Measurements from ENCODE around the gene ERGIC3. TPM values are rescaled to one million over a fixed set of nuclear protein-coding genes. Genes with fewer than 3 reads are reported as not detected.
A peak's percentile ranks its signal among the peaks of the same experiment; 100 is the strongest.

The ERGIC3 gene
- total RNA-seq, 4 donors from 2014 or later = 125 to 184 (median 133) TPM

DNA sequence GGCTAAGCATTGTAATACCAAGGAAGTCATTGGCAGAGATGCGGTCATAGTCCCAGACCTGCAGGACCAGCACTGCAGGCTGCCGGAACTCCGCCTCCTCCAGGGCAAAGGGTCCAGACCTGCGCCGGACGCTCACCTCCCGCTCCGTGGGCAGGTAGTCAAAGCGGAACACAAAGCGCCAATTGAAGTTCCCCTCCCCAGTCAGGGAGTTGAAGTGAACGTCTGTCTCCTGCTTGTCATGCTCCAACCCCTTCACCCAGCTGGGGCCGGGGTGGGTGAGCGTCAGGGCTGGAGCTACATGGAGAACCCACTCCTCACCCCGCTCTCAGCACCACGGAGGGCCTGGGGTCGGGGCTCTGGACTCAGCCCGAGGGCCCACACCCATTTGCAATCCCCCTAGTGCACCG is 18.2 kb downstream of the ERGIC3 start:
- WGBS = 80% methylated on average over 9 of the region's 18 CpGs
- no peak for DNase-seq (ENCODE audit: extremely low spot score)

DNA sequence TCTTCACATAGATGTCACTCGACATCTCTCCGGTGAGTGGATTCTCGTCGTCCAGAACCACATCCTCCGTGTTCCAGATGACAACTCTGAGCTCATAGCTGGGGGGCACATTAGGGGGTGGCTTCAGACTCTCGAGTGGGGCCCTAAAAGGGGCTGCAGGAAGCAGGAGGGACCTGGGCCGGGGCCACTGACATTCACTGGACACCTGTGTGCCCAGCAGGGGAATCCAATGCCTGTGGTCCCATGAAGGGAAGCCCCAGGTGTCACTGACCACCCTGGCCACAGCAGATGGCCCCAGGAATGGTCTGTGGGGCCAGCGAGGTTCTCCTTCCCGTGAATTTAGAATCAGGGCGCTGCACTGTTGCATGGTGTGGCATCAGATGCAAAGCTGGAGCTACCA is 18.7 kb downstream of the ERGIC3 start:
- H3K9me3 ChIP-seq = no peaks in the 10 kb centered on the region
- peaks cover 15 to 41% (median 32%) of the 10 kb centered on the region in 4 donors for H3K36me3 ChIP-seq
- H3K27me3 ChIP-seq = no peaks in the 10 kb centered on the region
- WGBS = 67% methylated on average over 9 of the region's 10 CpGs
- H3K27ac ChIP-seq (replicated peaks in 1 of 4) = no peak overlapping the region
- no peak overlapping the region for H3K4me3 ChIP-seq
- no peak for DNase-seq (ENCODE audit: extremely low spot score)
- no peaks in the 10 kb centered on the region for H3K4me1 ChIP-seq
- TF ChIP-seq, protein P1, sequence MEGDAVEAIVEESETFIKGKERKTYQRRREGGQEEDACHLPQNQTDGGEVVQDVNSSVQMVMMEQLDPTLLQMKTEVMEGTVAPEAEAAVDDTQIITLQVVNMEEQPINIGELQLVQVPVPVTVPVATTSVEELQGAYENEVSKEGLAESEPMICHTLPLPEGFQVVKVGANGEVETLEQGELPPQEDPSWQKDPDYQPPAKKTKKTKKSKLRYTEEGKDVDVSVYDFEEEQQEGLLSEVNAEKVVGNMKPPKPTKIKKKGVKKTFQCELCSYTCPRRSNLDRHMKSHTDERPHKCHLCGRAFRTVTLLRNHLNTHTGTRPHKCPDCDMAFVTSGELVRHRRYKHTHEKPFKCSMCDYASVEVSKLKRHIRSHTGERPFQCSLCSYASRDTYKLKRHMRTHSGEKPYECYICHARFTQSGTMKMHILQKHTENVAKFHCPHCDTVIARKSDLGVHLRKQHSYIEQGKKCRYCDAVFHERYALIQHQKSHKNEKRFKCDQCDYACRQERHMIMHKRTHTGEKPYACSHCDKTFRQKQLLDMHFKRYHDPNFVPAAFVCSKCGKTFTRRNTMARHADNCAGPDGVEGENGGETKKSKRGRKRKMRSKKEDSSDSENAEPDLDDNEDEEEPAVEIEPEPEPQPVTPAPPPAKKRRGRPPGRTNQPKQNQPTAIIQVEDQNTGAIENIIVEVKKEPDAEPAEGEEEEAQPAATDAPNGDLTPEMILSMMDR (IDR thresholded peaks at IDR 0.05) = no peak
- TF ChIP-seq POLR2A (IDR thresholded peaks at IDR 0.05; ENCODE audit: low read depth) (no peak), EP300 (IDR thresholded peaks at IDR 0.05) (no peak)
- intact Hi-C loops (cut with DNase I) = no loop called here

More for the DNA sequence above, 18.2 kb downstream of the ERGIC3 start:
- Histone ChIP-seq H3K4me1 (no peaks in the 10 kb centered on the region), H3K36me3 (peaks cover 16 to 45% (median 34%) of the 10 kb centered on the region in 4 donors), H3K9me3 (no peaks in the 10 kb centered on the region), H3K4me3 (no peak overlapping the region), H3K27me3 (no peaks in the 10 kb centered on the region), H3K27ac (replicated peaks in 1 of 4) (no peak overlapping the region)
- TF ChIP-seq EP300 (IDR thresholded peaks at IDR 0.05) = no peak
- no peak for TF ChIP-seq POLR2AphosphoS5 (IDR thresholded peaks at IDR 0.05)
- TF ChIP-seq POLR2A (IDR thresholded peaks at IDR 0.05; ENCODE audit: low read depth) = no peak
- TF ChIP-seq, protein P1 (IDR thresholded peaks at IDR 0.05) = no peak
- intact Hi-C loops (cut with DNase I) = no loop called here

DNA sequence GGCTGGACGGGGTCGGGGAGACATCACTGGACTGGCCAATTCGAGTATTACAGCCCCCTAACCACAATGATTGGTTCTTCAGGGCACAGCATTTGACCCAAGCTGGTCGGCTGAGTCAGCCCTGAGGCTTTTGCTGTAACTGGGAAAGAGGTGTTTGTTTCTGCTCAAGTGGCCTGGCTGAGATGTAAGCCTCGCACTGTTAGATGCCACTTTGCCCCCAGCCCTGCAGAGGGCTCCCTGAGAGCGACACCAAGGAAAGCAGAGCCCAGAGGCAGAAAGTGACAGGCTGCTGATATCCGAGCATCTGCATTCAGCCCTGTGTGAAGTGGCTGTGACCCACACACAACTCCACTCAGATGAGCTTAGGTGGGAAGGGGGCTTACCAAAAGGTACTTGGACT is 19.4 kb downstream of the ERGIC3 start:
- intact Hi-C loops (cut with DNase I) = no loop called here

DNA sequence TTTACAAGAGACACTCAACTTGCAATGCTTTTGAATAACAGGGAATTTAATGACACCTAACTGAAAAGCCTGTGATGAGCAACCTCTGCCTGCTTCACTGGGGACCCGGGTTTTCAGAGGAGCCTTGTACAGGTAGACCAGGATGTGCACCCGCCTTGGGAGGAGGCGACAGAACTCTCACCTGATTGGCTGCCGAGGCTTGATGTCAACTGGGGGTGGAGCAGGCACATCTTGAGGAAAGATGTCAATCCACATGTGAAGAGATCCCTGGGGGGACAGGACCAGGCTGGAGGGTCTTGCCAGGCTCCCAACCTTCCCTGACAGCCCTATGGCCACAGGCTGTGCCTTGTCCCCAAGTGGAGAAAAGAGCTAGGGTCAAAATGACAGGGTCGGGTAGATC is 19.8 kb downstream of the ERGIC3 start:
- no peaks in the 10 kb centered on the region for H3K27me3 ChIP-seq
- no peak overlapping the region for H3K27ac ChIP-seq (replicated peaks in 1 of 4)
- no peak overlapping the region for H3K4me3 ChIP-seq
- intact Hi-C loops (cut with DNase I) = no loop called here
- H3K9me3 ChIP-seq = no peaks in the 10 kb centered on the region
- no peaks in the 10 kb centered on the region for H3K4me1 ChIP-seq
- 68% methylated on average over 5 of the region's 5 CpGs for WGBS
- no peak for DNase-seq (ENCODE audit: extremely low spot score)
- no peak for TF ChIP-seq POLR2AphosphoS5 (IDR thresholded peaks at IDR 0.05)
- TF ChIP-seq, protein P1 (IDR thresholded peaks at IDR 0.05) = no peak
- TF ChIP-seq EP300 (IDR thresholded peaks at IDR 0.05) = no peak
- no peak for TF ChIP-seq POLR2A (IDR thresholded peaks at IDR 0.05; ENCODE audit: low read depth)
- peaks cover 4 to 30% (median 20%) of the 10 kb centered on the region in 4 donors for H3K36me3 ChIP-seq

More for the DNA sequence above, 19.4 kb downstream of the ERGIC3 start:
- H3K27ac ChIP-seq (replicated peaks in 1 of 4) = no peak overlapping the region
- no peak for TF ChIP-seq POLR2A (IDR thresholded peaks at IDR 0.05; ENCODE audit: low read depth)
- TF ChIP-seq, protein P1 (IDR thresholded peaks at IDR 0.05) = peak in 1 of 3 experiments; percentile 10
- DNase-seq (ENCODE audit: extremely low spot score) = no peak
- peaks cover 8 to 34% (median 24%) of the 10 kb centered on the region in 4 donors for H3K36me3 ChIP-seq
- no peaks in the 10 kb centered on the region for H3K27me3 ChIP-seq
- H3K4me1 ChIP-seq = no peaks in the 10 kb centered on the region
- no peaks in the 10 kb centered on the region for H3K9me3 ChIP-seq
- H3K4me3 ChIP-seq = no peak overlapping the region
- 28% methylated on average over 7 of the region's 7 CpGs for WGBS

DNA sequence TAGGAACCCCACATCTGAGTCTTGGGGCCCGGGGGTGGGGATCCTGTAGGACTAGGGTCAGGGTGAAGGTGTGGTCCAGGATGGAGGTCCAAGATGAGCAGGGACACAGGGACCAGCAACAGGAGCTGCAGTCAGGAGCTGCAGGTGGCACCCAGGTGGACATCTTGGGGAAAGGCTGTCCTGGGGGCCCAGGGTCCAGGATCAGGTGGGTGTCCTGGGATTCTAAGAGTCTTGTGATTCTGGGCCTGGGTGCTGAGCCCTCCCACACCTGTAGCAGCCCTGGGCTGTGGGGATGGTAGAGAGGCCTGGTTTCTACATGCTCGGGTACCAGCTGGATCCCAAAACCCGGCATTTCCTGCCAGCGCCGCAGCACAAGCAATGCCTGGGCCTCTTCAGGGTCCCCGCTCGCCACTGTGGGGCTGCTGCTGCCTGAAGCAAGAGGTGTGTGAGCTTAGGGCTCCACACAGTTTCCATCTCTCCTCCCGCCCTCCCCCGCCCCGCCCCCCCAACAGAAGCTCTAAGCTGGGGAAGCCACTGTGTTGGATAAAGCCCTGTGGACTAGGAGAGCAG is 20.7 kb downstream of the ERGIC3 start:
- no peak overlapping the region for H3K4me3 ChIP-seq
- no peak overlapping the region for H3K27ac ChIP-seq (replicated peaks in 1 of 4)
- WGBS = 91% methylated on average over 1 of the region's 10 CpGs
- no peaks in the 10 kb centered on the region for H3K9me3 ChIP-seq
- H3K4me1 ChIP-seq = no peaks in the 10 kb centered on the region
- H3K36me3 ChIP-seq = peaks cover 0 to 20% (median 11%) of the 10 kb centered on the region in 4 donors
- intact Hi-C loops (cut with DNase I) = no loop called here
- DNase-seq (ENCODE audit: extremely low spot score) = no peak
- no peaks in the 10 kb centered on the region for H3K27me3 ChIP-seq
- TF ChIP-seq EP300 (IDR thresholded peaks at IDR 0.05) (no peak), POLR2A (IDR thresholded peaks at IDR 0.05; ENCODE audit: low read depth) (no peak), POLR2AphosphoS5 (IDR thresholded peaks at IDR 0.05) (no peak)
- TF ChIP-seq, protein P1 (IDR thresholded peaks at IDR 0.05) = no peak
